ENCODE data around the gene SORCS1.

The SORCS1 gene

GRCh38 chr10:106900016-106900652 lies 264.4 kb downstream of the SORCS1 start:
- no peak for DNase-seq (ENCODE audit: low spot score)

GRCh38 chr10:106898446-106898845 lies 266.1 kb downstream of the SORCS1 start:
- no peak for DNase-seq (ENCODE audit: low spot score)

GRCh38 chr10:106897719-106898118 lies 266.8 kb downstream of the SORCS1 start:
- peak; percentile 8 for DNase-seq (ENCODE audit: low spot score)

- DNase-seq (ENCODE audit: low spot score), result no peak
These were observed 269.8 kb downstream of the SORCS1 start for GRCh38 chr10:106894692-106895091.

GRCh38 chr10:106877574-106877973 lies 286.9 kb downstream of the SORCS1 start:
- no peak for DNase-seq (ENCODE audit: low spot score)

- no peak for DNase-seq (ENCODE audit: low spot score)
These were observed 290.0 kb downstream of the SORCS1 start for GRCh38 chr10:106874604-106874889.

- no peak for DNase-seq (ENCODE audit: low spot score)
These were observed 290.5 kb downstream of the SORCS1 start for GRCh38 chr10:106873770-106874603.

- no peak for DNase-seq (ENCODE audit: low spot score)
These were observed 292.3 kb downstream of the SORCS1 start for GRCh38 chr10:106872176-106872575.

GRCh38 chr10:106866244-106866845 lies 298.2 kb downstream of the SORCS1 start:
- no peak for DNase-seq (ENCODE audit: low spot score)

GRCh38 chr10:106864031-106864430 lies 300.5 kb downstream of the SORCS1 start:
- no peak for DNase-seq (ENCODE audit: low spot score)

- DNase-seq (ENCODE audit: low spot score), result no peak
These were observed 301.0 kb downstream of the SORCS1 start for GRCh38 chr10:106863549-106863948.

- DNase-seq (ENCODE audit: low spot score), result no peak
These were observed 304.4 kb downstream of the SORCS1 start for GRCh38 chr10:106859892-106860652.

GRCh38 chr10:106857728-106858127 lies 306.8 kb downstream of the SORCS1 start:
- DNase-seq (ENCODE audit: low spot score), result no peak

GRCh38 chr10:106857213-106857612 lies 307.3 kb downstream of the SORCS1 start:
- DNase-seq (ENCODE audit: low spot score), result peak; percentile 46

- DNase-seq (ENCODE audit: low spot score), result peak; percentile 83
These were observed 327.4 kb downstream of the SORCS1 start for GRCh38 chr10:106836933-106837663.

GRCh38 chr10:106832846-106833245 lies 331.7 kb downstream of the SORCS1 start:
- no peak for DNase-seq (ENCODE audit: low spot score)

GRCh38 chr10:106830471-106830870 lies 334.0 kb downstream of the SORCS1 start:
- no peak for DNase-seq (ENCODE audit: low spot score)

GRCh38 chr10:106830006-106830405 lies 334.5 kb downstream of the SORCS1 start:
- no peak for DNase-seq (ENCODE audit: low spot score)

GRCh38 chr10:106826716-106827115 lies 337.8 kb downstream of the SORCS1 start:
- no peak for DNase-seq (ENCODE audit: low spot score)

GRCh38 chr10:106825576-106826364 lies 338.7 kb downstream of the SORCS1 start:
- DNase-seq (ENCODE audit: low spot score), result no peak

- DNase-seq (ENCODE audit: low spot score), result no peak
These were observed 343.9 kb downstream of the SORCS1 start for GRCh38 chr10:106820579-106820978.

Measured in pons (tissue), 1 donor.